Activated CD4-positive, alpha-beta T cell treated with anti-CD3 and anti-CD28 coated beads for 1 hour (primary cell): ENCODE measurements around the gene HNRNPH2.

ENCODE experiments used
- DNase-seq: peaks from one replicate; pipeline ENCODE4 v3.0.0-alpha.2; 2020

HNRNPH2 gene

DNA sequence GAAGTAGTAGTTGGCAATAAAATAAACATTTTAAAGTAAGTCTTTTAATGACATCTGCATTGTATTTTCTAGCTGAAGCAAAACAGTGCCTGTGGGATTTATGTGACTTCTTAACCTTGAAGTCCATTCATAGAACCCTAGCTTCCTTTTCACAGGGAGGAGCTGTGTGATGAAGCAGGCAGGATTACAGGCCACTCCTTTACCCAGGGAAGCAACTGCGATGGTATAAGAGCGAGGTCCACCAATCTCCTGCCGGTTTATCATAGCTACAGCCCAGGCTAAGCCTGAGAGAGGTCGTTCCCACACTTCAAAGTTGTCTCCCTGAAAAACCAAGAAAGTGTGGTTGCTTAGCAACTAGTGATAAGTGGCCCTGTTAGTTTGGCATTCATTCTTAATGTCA, 10.2 kb upstream of the HNRNPH2 start:
- DNase-seq = no peak

DNA sequence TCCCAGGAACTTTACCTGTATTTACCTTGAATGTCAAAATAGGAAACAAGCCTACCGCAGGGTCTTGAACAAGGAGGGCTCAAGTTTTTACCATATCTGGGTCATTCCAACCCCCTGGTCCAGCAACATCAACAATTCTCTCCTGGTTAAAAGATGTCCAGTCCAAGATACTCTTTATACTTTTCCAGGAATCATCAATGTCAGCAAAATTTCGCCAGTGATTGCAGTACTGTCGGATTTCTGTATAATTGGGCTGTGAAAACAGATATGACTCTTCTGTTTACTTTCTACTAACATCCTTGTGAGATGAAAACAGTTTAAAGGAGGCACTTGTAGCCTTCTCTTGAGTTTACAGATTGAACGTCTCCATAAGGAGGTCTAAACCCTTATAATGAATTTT, 9.3 kb upstream of the HNRNPH2 start:
- DNase-seq = no peak

DNA sequence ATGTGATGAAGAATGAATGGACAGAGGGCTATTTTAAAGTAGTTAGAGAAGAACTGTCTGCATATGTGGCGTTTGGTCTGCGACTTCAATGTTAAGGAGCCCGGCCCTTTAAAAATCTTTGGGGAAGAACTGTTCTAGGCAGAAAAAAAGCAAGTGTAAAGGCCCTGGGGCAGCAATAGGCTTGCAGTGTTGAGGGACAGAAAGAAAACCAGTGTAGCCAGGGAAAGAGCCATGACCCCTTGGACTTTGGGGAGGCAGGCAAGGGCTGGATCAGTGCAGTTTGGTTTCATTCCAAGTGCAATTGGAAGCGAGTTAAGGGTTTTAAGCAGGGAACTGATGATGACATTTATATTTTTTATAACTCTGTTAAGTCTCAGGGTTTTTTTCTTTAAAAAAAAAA, 8.2 kb upstream of the HNRNPH2 start:
- no peak for DNase-seq

DNA sequence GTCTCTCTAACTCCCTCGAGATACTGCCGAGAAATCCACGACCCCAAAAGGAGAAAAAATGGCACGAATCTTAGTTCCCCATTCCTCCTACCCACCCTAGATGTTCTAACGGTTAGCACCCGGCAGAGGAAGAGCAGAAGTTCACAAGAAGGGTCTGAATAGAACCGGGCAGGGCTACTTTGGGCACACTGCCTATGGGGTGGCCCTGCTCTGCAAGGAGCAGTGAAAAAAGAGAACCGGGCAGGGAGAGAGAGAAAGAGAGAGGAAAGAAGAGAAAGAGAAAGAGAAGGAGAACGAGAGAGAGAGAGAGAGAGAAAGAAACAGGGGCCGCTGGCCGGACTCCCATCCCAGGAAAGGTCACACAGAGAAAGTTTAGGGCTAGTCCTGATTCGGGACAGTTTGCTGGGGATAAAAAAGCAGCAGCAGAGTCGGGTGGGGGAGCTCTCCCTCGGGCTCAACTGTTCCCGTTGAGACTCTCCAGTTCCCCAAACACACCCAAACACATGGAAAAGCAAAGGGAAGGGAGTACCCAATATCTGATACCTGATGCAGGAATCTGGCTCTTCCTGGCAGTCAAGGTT, 765 bp upstream of the HNRNPH2 start:
- DNase-seq = no peak

DNA sequence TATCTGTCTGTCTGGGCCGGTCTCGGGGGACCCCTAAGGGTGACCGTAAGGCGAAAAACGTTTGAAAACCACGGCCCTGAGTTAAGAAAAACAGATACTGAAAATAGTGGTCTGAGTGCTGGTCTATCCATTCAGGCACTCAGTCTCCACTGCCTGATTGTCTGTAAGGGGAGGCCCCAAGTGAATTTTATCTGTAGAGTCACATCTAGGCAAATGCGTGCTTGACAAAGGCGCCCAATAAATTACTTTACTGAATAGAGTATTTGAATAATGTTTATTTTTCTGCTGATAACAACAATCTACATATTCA, 465 bp downstream of the HNRNPH2 start:
- DNase-seq = no peak

DNA sequence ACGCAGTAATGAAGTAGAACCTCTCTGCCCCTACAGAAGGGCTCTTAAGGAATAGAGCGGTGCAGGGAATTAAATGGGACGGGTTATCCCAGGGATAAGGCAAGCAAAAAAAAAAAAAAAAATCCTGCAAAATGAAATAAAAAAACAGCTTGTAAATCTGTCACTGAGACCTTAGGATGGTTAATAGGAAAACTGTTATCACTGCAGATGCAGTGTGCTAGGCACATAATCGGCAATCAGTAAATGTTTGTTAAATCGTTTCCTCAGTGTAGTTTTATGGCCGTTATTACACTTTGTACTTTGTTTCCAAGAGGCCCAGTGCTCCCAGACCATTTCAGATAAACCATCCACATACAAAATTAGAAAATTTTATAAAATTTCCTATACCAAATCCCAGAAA, 1.0 kb downstream of the HNRNPH2 start:
- DNase-seq = no peak

DNA sequence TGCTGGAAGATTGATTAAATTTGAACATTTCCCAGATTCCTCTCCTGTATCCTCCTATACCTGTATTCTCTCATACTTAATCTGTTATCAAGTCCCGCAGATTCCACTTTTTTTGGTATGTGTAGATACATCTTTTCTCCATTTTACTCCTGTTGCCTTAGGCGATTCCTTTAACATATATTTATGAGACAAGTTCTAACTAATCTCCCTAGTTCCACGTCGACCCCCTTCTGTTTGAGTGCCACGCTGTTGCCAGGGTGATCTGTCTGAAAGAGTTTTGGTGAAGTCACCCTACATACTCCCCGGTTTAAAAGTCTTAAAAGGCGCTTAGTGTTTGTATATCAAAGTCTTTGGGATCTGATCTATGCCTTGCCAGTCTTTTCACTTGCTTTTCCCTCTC, 2.4 kb downstream of the HNRNPH2 start:
- DNase-seq = no peak

DNA sequence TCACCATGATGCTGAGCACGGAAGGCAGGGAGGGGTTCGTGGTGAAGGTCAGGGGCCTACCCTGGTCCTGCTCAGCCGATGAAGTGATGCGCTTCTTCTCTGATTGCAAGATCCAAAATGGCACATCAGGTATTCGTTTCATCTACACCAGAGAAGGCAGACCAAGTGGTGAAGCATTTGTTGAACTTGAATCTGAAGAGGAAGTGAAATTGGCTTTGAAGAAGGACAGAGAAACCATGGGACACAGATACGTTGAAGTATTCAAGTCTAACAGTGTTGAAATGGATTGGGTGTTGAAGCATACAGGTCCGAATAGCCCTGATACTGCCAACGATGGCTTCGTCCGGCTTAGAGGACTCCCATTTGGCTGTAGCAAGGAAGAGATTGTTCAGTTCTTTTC, 4.0 kb downstream of the HNRNPH2 start:
- DNase-seq = no peak

DNA sequence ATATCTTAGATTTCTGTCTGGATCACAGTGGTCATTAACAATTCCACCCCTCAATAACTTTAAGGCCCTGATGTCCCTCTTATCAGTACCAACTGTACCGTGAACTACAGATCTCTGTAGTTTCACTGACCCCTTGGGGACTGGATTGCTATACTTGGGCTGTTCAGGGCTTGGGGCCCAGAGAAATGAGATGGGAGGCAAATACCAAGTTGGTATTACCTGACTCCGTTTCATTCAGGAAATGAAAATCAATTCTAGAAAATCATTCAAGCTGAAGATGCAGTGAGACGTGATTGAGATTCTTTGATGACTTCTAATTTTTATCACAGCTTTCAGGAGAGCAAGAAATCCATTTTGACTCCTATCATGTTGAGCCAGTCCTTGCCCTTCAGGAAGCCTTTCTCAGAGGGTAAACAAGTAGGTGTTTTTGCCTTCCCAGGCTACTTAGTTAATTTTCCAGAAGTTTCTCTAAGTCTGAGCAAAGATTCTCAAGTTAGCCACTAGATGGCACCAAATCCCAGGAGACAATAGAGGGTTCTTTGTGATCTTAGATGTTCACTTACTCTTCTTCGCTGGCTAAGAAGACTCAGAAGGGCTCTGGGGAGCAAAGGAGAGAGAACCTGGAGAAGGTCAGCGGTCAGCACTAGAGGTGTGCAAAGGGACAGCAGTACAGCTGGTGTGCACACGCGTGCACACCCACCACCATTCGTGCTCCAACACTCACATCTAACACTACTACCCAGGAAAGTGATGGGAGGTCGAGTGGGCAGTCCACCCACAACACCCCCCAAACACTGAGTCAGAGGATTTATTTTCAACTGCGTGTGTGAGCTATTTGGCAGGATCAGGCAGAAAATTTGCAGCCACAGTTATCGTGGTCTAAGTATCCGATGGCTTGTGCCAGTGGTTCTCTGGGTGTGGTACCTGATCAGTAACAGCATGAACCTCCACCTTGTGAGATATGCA, 7.4 kb downstream of the HNRNPH2 start:
- no peak for DNase-seq

DNA sequence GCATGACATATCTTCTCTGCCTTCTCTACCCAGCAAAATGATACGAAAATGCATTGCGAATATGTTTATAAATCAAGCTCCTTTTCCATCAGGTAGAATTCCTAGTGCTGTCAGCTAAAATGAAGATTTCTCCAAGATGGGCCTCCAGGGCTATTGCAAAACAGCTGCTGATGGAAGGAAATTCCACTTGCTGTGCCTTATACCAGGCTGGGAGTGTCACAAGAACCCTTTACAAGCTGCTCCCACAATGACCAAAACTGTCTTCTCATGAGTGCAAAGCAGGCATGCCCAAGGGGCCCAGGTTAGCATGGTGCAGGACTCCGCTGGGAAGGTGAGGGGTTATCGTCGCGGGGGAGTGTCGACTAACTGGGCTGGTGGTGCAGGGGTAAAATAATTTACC, 8.7 kb downstream of the HNRNPH2 start:
- DNase-seq = no peak

DNA sequence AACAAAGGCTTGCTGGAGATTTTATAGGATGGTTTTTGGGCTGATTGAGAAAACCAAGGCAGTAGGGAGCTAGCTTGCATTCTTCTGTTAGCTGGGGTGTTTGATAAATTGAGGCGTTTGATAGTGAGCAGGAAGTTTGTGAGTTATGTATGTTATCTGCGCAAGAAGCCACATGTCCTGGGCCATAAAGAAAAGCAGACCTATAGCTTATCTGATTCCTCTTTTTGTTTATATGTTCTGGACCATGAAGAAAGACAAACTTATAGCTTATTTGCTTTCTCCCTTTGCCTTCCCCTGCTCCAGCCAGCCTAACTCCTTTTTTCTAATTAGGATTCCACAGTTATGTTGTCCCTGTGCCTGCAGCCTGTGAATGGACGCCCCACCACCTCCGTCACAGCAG, 9.2 kb downstream of the HNRNPH2 start:
- DNase-seq = no peak

DNA sequence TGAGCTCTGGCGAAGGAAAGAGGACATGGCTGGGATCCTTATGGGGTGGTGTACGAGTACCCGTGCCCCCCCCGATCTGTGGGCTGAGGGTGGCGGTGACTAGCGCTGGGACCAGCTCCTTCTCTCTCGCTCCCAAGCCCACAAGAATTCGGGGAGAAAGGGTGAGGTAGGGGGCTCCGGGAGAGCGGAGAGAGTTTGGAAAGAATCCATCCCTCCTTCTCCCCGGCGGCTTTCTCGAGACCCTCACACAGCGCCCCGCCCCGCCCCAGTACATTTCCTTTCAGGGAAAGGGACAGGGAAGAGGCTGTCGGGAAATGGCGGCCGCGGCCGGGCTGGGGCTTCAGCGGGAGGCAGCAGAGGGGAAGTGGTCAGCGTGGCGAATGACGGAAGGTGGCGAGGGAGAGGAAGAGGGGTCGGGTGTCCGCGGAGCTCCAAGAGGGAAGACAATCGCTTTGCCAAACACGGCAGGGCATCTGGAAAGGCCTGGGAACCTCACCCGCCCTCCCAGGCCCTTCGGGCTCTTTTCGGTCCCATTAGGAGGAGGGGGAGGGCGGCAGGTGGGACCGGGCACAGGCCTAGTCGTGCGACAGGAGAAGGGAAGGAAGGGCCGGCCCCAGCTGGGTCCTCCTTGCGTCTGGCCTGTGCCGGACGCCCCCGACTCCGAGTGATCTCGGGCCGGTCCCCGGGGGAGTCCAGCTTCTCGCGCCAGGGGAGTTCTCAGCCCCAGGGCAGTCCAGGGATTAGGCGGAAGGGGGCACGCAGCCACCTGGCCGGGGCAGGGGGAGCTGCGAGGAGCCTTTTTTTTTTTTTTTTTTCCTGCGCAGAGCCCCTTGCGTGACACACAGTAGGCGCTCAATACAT, 10.2 kb downstream of the HNRNPH2 start:
- DNase-seq = no peak

DNA sequence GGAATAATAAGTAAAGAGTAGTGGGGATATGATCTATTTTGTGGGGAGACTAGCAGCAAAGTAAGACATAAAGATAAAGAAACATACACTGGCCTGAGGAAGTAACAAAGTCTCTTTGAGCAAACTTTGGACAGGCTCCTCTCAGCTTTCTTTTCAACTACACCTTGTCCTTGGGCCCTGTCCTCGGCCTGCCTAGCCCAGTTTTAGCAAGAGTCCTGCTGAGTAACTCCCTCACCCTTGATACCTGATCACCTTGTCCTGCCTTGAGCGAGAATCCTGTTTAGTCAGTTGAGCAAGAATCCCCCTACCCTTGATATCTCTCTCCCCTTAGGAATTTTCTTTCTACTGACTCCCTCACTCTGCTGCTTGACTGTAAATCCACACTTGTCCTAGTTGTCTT, 11.5 kb downstream of the HNRNPH2 start:
- no peak for DNase-seq

DNA sequence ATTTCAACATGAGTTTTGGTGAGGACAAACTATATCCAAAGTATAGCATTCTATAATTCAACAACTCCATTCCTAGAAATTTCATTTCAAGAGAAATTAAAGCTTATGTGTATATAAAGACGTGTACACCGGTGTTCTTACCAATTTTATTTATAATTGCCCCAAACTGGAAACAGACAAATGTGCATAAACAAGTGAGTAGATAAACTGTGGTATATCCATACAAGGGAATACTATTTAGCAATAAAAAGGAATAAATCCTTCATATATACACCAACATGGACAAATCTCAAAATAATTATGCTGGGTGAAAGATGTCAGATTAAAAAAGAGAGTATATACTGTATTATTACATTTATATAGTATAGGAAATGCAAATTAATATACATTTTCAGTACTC, 19.9 kb downstream of the HNRNPH2 start:
- no peak for DNase-seq

DNA sequence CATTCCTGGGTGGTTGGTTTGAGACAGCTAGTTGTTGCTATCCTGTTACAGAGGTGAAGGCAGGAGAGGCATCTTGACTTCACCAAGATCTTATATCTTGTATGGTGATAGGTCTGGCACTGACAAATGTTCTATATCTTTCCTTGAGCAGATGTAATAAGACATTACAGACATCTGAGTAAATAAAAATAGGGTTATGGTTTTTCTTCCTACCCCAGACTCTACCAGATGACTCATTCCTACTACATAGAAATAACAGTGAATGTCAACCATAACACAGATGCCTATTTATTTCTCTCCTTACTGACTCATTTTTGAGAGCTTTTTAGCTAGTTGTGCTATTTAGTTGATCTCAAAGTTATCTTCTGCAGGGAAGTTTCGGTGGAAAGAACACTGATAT, 21.9 kb downstream of the HNRNPH2 start:
- DNase-seq = no peak

DNA sequence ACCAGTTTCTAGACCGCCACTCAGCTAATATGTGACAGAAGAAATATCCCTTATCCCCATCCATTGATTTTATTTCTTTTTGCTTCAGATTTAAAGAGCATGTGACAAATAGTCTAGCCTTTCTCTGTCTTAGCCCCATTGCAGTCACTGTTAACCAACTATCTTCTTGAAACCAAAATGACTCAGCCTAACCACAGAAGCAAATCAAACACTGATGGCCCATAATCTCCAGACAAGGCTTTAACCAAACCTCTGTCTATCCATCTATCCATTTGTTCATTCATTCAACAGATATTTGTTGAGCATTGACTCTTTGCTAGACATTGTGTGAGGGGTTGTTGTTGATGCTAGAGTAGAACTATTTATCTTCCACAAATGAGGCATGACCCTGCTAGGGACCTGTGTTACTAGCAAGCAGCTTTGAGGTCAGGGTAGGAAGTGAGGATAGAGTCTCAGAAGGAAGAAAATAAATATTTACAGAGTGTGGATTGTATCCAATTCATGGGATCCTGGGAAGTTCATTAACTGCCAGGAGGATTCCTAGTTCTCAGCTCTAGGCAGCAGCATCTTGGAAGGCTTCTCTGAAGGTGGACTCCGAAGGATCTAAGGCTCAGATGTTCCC, 22.5 kb downstream of the HNRNPH2 start:
- no peak for DNase-seq

DNA sequence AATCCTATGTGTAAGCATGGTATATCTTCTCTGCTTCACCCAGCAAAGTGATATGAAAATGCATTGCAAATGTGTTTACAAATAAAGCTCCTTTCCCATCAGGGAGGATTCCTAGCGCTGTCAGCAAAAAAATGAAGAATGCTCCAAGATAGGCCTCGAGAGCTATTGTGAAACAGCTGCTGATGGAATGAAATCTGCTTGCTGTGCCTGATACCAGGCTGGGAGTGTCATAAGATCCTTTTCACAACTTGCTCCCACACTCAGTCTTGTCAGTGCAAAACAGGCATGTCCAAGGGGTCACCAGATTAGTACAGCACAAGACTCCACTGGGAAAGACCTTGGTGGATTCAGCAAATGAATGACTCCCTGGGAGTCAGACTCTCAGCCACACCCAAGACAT, 34.1 kb downstream of the HNRNPH2 start:
- no peak for DNase-seq

DNA sequence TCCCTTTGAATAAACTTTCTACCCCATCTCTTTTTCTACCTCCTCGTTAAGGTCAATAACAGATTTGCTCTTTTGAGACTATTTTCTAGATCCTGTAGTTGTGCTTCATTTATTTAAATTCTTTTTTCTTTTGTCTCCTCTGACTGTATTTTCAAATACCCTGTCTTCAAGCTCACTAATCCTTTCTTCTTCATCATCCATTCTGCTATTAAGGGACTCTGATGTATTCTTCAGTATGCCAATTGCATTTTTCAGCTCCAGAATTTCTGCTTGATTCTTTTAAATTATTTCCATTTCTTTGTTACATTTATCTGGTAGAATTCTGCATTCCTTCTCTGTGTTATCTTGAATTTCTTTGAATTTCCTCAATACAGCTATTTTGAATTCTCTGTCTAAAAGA, 41.3 kb downstream of the HNRNPH2 start:
- no peak for DNase-seq

DNA sequence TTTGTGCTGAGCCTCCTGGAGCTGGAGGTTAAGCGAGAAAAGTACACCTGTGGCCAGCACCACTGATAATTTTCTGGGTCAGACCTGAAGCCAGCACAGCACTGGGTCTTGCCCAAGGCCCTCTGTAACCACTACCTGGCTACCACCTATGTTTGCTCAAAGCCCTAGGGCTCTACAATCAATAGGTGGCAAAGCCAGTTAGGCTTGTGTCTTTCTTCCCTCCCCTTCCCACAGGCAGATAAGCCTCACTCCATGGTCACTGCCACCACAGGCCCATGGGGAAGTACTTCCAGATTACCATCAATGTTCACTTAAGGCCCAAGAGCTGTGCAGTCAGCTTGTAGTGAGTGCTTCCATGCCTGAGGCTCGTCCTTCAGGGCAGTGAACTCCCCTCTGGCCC, 42.1 kb downstream of the HNRNPH2 start:
- no peak for DNase-seq

DNA sequence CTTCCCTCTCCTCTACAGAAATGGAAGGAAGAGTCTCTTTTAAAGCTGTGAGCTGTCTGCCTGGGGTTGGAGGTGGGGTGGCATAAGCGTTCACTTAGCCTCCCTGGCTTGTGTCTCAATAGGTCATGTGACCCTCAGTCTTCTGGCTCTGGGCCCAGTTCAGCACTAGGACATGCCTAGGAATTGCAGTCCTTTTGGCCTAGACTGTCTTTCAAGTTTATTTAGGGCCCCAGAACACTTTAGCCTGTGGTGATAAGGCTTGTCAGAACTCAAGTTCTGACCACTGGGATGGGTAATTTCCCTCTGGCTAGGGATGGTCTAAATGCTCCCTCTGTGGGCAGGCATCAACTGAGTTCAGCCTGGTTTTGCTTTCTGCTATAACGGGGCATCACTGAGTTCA, 42.9 kb downstream of the HNRNPH2 start:
- no peak for DNase-seq

DNA sequence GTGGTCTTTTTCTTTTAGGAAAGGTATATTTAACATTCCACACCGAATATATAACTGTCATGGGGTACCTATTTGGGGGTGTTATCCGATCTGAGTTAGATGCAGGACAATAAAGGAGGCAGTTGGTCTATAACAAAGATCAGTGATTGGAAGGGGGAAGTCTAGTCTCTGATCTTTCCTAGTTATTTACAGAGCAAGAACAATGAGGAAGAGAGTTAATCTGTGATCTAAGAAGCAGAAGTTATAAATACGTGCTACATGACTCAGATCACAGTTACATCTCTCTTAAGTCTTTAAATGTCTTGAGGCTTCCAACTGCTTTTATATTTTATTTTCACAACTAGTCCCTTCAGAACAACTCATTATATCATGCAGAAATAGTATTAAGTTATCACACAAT, 44.0 kb downstream of the HNRNPH2 start:
- DNase-seq = no peak

DNA sequence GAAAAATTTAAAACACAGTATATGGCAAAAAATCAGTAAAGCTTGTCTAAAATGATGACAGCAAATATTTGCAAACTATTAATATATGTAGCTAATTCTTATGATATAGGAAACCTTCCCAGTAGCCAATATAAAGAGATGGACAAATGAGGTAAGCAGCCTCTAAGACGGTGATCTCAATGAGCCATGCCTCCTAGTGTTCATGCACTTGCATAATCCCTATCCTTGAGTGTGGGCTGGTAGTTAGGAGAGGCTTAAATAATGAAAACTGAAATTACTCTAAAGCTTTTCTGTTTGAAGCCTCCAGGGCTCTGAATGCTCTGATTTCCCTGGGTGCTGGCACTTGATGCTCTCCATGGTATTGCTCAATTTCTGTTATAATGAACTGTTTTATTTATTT, 52.6 kb downstream of the HNRNPH2 start:
- no peak for DNase-seq

DNA sequence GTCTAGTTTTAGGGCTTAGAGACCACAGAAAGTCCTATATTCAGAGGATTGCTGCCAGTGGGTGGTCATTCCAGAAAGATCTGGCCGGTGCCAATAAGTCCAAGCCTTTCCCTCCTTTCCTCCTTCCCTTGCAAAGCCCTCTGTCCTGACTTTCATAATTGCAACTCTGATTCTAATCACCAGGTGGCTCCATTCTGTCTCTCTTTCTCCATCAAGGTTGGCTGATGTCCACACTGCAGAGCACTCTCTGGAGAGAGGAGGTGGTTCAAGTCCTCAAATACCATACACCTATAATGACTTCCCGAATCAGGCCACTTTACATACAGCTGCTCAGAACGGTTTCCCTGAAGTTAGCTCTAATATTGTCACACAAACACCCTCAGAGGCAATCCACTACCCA, 54.9 kb downstream of the HNRNPH2 start:
- no peak for DNase-seq
